Peyer's patch (tissue), 4 donors: ENCODE results near the gene SIRPA.

ENCODE experiments used
- CTCF ChIP-seq, 6 experiments: fragments of 450-650 bp in 4 of 6; fragments of 200-600 bp in 2 of 6; sonication (generic) in 1 of 6; IDR thresholded peaks; one replicate each; pipeline ENCODE4 v1.5.1; 2017 to 2019; ENCODE audit warnings: antibody characterized with exemption in 6 of 6, mild to moderate bottlenecking in 3 of 6, moderate library complexity in 1 of 6
- POLR2A ChIP-seq, 2 donors: fragments of 450-650 bp; IDR thresholded peaks; one replicate each; pipeline ENCODE4 v1.5.1; 2017; ENCODE audit warnings: antibody characterized with exemption in 2 of 2, mild to moderate bottlenecking in 2 of 2, moderate library complexity in 2 of 2

GRCh38 chr20:1863296-1863695 lies 31.9 kb upstream of the SIRPA start:
- TF ChIP-seq CTCF (IDR thresholded peaks at IDR 0.05) (no peak), POLR2A (IDR thresholded peaks at IDR 0.05) (no peak)
